Osteoblast (primary cell): ENCODE data around the gene LRIF1. TPM values are rescaled to one million over a fixed set of nuclear protein-coding genes. Genes with fewer than 3 reads are reported as not detected.

Experiments used
- DNase-seq: peaks from one replicate; pipeline ENCODE4 v3.0.0; 2011; ENCODE audit warnings: low spot score, mixed read lengths; ENCODE audit not compliant: insufficient read length; ENCODE audit errors: missing footprints
- H2AFZ ChIP-seq: 2 replicates; pipeline ENCODE4 v1.6.0; 2011; ENCODE audit warnings: mild to moderate bottlenecking, low read length
- H3K27ac ChIP-seq: 2 replicates; pipeline ENCODE4 v1.5.1; 2011; ENCODE audit warnings: mild to moderate bottlenecking, low read depth, low read length, moderate library complexity
- H3K27me3 ChIP-seq: 2 replicates; pipeline ENCODE4 v1.6.0; 2012; ENCODE audit warnings: mild to moderate bottlenecking, control low read depth, inconsistent platforms, low read length, moderate library complexity; ENCODE audit not compliant: insufficient read depth
- H3K36me3 ChIP-seq: 2 replicates; pipeline ENCODE4 v1.5.1; 2011; ENCODE audit warnings: mild to moderate bottlenecking, low read length, control low read depth, moderate library complexity; ENCODE audit not compliant: insufficient read depth
- H3K4me1 ChIP-seq: 2 replicates; pipeline ENCODE4 v1.5.1; 2011; ENCODE audit warnings: mild to moderate bottlenecking, low read length, control low read depth, moderate library complexity; ENCODE audit not compliant: insufficient read depth
- H3K4me2 ChIP-seq: 2 replicates; pipeline ENCODE4 v1.6.0; 2011; ENCODE audit warnings: mild to moderate bottlenecking, low read length; ENCODE audit not compliant: insufficient read depth
- H3K4me3 ChIP-seq: fragments of 200-600 bp; sonication (generic); 3 replicates; pipeline ENCODE4 v1.5.1; 2012; ENCODE audit warnings: mild to moderate bottlenecking, low read length, inconsistent platforms; ENCODE audit not compliant: insufficient read depth
- H3K79me2 ChIP-seq: 2 replicates; pipeline ENCODE4 v1.6.0; 2012; ENCODE audit warnings: mild to moderate bottlenecking, low read length, control low read depth, inconsistent platforms; ENCODE audit not compliant: insufficient read depth
- H3K9me3 ChIP-seq: 2 replicates; pipeline ENCODE4 v1.5.1; 2011; ENCODE audit warnings: low read depth, low read length, control low read depth
- H4K20me1 ChIP-seq: 2 replicates; pipeline ENCODE4 v1.6.0; 2012; ENCODE audit warnings: mild to moderate bottlenecking, low read length, control low read depth; ENCODE audit not compliant: insufficient read depth
- CTCF ChIP-seq: IDR thresholded peaks from 2 replicates; pipeline ENCODE4 v1.5.1; 2011; ENCODE audit warnings: mild to moderate bottlenecking, low read depth, low read length, moderate library complexity; ENCODE audit errors: extremely low read depth
- total RNA-seq: library from RNA; depleted of rRNA; stranded (reverse); fragments of >200 nt; gene quantifications from 2 replicates; pipeline ENCODE4 v1.2.3, GENCODE V29; 2012

Gene LRIF1
- total RNA-seq, 1 donor, result 10.5 TPM

DNA sequence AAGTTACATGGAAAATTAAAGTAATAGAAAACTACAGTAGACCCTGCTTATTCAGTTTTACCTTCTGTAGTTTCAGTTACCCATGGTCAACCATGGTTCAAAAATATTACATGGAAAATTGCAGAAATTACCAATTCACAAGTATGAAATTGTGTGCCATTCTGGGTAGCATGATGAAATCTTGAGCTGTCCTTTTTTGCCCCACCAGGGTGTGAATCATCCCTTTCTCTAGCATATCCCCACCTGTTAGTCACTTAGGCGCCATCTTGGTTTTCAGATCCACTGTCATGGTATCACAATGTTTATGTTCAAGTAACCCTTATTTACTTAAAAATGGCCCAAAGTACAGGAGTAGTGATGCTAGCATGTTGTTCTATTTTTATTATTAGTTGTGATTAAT is 3.5 kb upstream of the LRIF1 start:
- DNase-seq, result no peak
- Histone ChIP-seq H3K79me2 (peaks cover 8% of the 10 kb centered on the region), H2AFZ (no peak overlapping the region), H4K20me1 (no peaks in the 10 kb centered on the region), H3K36me3 (no peaks in the 10 kb centered on the region), H3K27ac (no peak overlapping the region), H3K27me3 (no peaks in the 10 kb centered on the region), H3K4me2 (no peak overlapping the region), H3K4me1 (peaks cover 8% of the 10 kb centered on the region), H3K9me3 (no peaks in the 10 kb centered on the region), H3K4me3 (no peak overlapping the region)
- TF ChIP-seq CTCF, result no peak

- H2AFZ ChIP-seq, result peak overlapping the region; percentile 97
- peaks cover 30% of the 10 kb centered on the region for H3K79me2 ChIP-seq
- no peaks in the 10 kb centered on the region for H3K9me3 ChIP-seq
- peak overlapping the region; percentile 99 for H3K27ac ChIP-seq
- H3K27me3 ChIP-seq, result no peaks in the 10 kb centered on the region
- H3K4me2 ChIP-seq, result peak overlapping the region; percentile 94
- no peaks in the 10 kb centered on the region for H3K36me3 ChIP-seq
- peak overlapping the region; percentile 96 for H3K4me3 ChIP-seq
- no peak for DNase-seq
- peaks cover 2% of the 10 kb centered on the region for H4K20me1 ChIP-seq
- TF ChIP-seq CTCF, result no peak
- H3K4me1 ChIP-seq, result peaks cover 8% of the 10 kb centered on the region
Observed at GRCh38 chr1:110964455-110964903, 757 bp upstream of the LRIF1 start.

GRCh38 chr1:110962892-110963690 is 631 bp downstream of the LRIF1 start:
- Histone ChIP-seq H3K4me3 (peak overlapping the region; percentile 96), H3K36me3 (no peaks in the 10 kb centered on the region), H3K4me2 (peak overlapping the region; percentile 94), H3K9me3 (no peaks in the 10 kb centered on the region), H3K4me1 (peaks cover 8% of the 10 kb centered on the region), H2AFZ (peak overlapping the region; percentile 99), H3K79me2 (peaks cover 40% of the 10 kb centered on the region), H3K27ac (peak overlapping the region; percentile 99), H4K20me1 (peaks cover 2% of the 10 kb centered on the region), H3K27me3 (no peaks in the 10 kb centered on the region)
- TF ChIP-seq CTCF, result no peak
- DNase-seq, result peak; percentile 80

DNA sequence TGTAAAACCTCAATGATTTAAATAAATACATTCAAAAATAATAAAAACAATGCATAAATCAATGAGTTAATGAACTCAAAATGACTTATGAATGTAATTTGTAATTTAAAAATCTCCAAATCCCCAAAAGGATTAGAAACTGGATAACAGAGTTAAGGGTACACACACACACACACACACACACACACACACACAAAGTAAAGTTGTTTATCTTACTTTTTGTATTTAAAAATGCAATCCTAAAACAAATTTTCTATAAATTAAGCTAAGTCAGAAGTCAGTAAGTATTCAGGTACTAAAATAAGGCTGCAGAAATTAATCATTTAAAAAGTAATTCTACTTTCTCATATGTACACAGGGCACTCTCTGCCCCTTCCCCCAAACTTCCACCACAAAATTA is 1.8 kb downstream of the LRIF1 start:
- Histone ChIP-seq H3K79me2 (peaks cover 49% of the 10 kb centered on the region), H3K4me3 (no peak overlapping the region), H3K27ac (no peak overlapping the region), H3K27me3 (no peaks in the 10 kb centered on the region), H2AFZ (no peak overlapping the region), H3K36me3 (no peaks in the 10 kb centered on the region), H3K9me3 (no peaks in the 10 kb centered on the region), H4K20me1 (peaks cover 5% of the 10 kb centered on the region), H3K4me1 (peaks cover 8% of the 10 kb centered on the region), H3K4me2 (peak overlapping the region; percentile 94)
- no peak for TF ChIP-seq CTCF
- no peak for DNase-seq
